ENCODE measurements around the gene MN1. TPM values are rescaled to one million over a fixed set of nuclear protein-coding genes. Genes with fewer than 3 reads are reported as not detected.

Gene MN1
- total and polyA plus RNA-seq, 2 donors (not counting 1 experiment from before 2014, with no cell fraction given), result 0.02 to 0.12 TPM

DNA sequence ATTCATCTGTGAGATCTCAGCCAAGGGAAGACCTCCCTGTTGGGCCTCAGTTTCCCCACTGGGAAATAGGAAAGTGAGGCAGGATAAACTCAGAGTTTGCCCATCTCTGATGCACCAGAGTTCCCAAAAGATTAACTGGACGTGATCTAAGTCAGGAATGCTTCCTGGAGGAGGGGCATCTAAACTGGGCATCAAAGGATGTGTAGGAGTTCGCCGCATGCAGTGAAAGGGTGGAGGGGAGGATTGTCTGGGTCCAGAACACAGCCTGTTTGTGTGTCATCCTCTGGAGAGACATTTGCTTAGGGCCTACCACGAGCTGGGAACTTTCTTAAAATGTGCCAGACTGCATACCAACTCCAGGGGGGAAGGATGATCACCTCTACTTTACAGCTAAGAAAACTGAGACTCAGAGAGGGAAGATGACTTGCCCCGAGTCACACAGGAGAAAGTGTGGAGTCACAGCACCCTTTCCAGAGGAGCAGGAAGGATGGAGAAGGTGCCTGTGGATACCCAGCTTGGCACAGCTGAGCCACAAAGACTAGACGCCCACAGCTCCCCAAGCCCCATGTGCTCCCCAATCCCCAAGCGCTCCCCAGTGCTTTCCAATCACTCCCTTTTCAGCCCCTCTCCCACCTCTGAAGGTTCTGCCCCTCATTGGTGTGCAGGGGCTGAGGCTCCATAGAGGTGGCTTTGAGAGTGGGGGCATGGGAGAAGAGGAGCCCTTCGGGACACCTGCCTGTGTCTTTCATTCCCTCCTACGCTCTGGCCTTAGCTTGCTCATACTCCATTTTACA, 50.1 kb downstream of the MN1 start:
- Histone ChIP-seq H3K4me1 (ENCODE audit: control insufficient read depth in 2 of 2, insufficient read depth in 2 of 2, low read length in 2 of 2) (no peaks in the 10 kb centered on the region), H3K9me3 (ENCODE audit: control extremely low read depth in 1 of 3, control insufficient read depth in 2 of 3, insufficient read depth in 1 of 3, low read length in 2 of 3) (peaks cover 0 to 4% (median 0%) of the 10 kb centered on the region in 3 donors), H3K9ac (ENCODE audit: low read length) (no peak overlapping the region), H3K27ac (ENCODE audit: low read length in 2 of 2) (no peak overlapping the region), H4K20me1 (ENCODE audit: control insufficient read depth, insufficient read depth, low read length, poor library complexity, severe bottlenecking) (no peaks in the 10 kb centered on the region), H3K4me2 (replicated peaks; ENCODE audit: low read depth, low read length, poor library complexity, severe bottlenecking) (no peak overlapping the region), H3K36me3 (replicated peaks in 1 of 2; ENCODE audit: control extremely low read depth in 1 of 2, control insufficient read depth in 1 of 2, extremely low read depth in 1 of 2, insufficient read depth in 2 of 2, low read length in 1 of 2) (no peaks in the 10 kb centered on the region), H2AFZ (ENCODE audit: insufficient read depth, low read depth, low read length, poor library complexity, severe bottlenecking) (no peak overlapping the region), H3K4me3 (ENCODE audit: control extremely low read depth in 1 of 5, extremely low read depth in 1 of 5, insufficient read depth in 1 of 5, low read depth in 2 of 5, low read length in 4 of 5) (no peak overlapping the region), H3K27me3 (replicated peaks in 1 of 4; ENCODE audit: control extremely low read depth in 1 of 4, control insufficient read depth in 3 of 4, insufficient read depth in 4 of 4, low read length in 3 of 4) (peaks cover 0 to 3% (median 0%) of the 10 kb centered on the region in 4 experiments), H3K79me2 (ENCODE audit: control insufficient read depth, insufficient read depth, low read length) (no peaks in the 10 kb centered on the region)
- POLR2A ChIA-PET, result no interaction called here
- Mint-ChIP-seq H3K9me3 (ENCODE audit: insufficient read depth) (no peaks in the 10 kb centered on the region), H3K27ac (no peak overlapping the region), H3K4me3 (no peak overlapping the region), H3K27me3 (peaks cover 3% of the 10 kb centered on the region), H3K4me1 (no peaks in the 10 kb centered on the region)
- DNase-seq (no peak), ATAC-seq (ENCODE audit: low read depth) (no peak)
- intact Hi-C loops (cut with micrococcal nuclease), result no loop called here
- TF ChIP-seq CTCF (IDR thresholded peaks at IDR 0.05), result no peak
- no peak for TF ChIP-seq EZH2 (IDR thresholded peaks at IDR 0.05; ENCODE audit: borderline replicate concordance, insufficient read depth, low read depth, low read length, poor library complexity, severe bottlenecking)
- 88% methylated on average over 4 of the region's 9 CpGs for WGBS (ENCODE audit: insufficient coverage)
- CTCF ChIA-PET, result no interaction called here

GRCh38 chr22:27750584-27751265, 50.8 kb downstream of the MN1 start:
- H3K27me3 Mint-ChIP-seq, result peaks cover 7% of the 10 kb centered on the region
- no peak overlapping the region for H3K27ac Mint-ChIP-seq
- H4K20me1 ChIP-seq (ENCODE audit: control insufficient read depth, insufficient read depth, low read length, poor library complexity, severe bottlenecking), result no peaks in the 10 kb centered on the region
- H3K4me2 ChIP-seq (replicated peaks; ENCODE audit: low read depth, low read length, poor library complexity, severe bottlenecking), result no peak overlapping the region
- no peaks in the 10 kb centered on the region for H3K36me3 ChIP-seq (replicated peaks in 1 of 2; ENCODE audit: control extremely low read depth in 1 of 2, control insufficient read depth in 1 of 2, extremely low read depth in 1 of 2, insufficient read depth in 2 of 2, low read length in 1 of 2)
- H3K79me2 ChIP-seq (ENCODE audit: control insufficient read depth, insufficient read depth, low read length), result no peaks in the 10 kb centered on the region
- no peak overlapping the region for H3K9ac ChIP-seq (ENCODE audit: low read length)
- H3K27ac ChIP-seq (ENCODE audit: low read length in 2 of 2), result no peak overlapping the region
- H3K9me3 ChIP-seq (ENCODE audit: control extremely low read depth in 1 of 3, control insufficient read depth in 2 of 3, insufficient read depth in 1 of 3, low read length in 2 of 3), result peaks cover 0 to 4% (median 0%) of the 10 kb centered on the region in 3 donors
- DNase-seq (no peak), ATAC-seq (ENCODE audit: low read depth) (no peak)
- H3K4me3 ChIP-seq (ENCODE audit: control extremely low read depth in 1 of 5, extremely low read depth in 1 of 5, insufficient read depth in 1 of 5, low read depth in 2 of 5, low read length in 4 of 5), result no peak overlapping the region
- no peaks in the 10 kb centered on the region for H3K4me1 ChIP-seq (ENCODE audit: control insufficient read depth in 2 of 2, insufficient read depth in 2 of 2, low read length in 2 of 2)
- intact Hi-C loops (cut with micrococcal nuclease), result no loop called here
- ChIA-PET CTCF (no interaction called here), POLR2A (no interaction called here)
- no peaks in the 10 kb centered on the region for H3K9me3 Mint-ChIP-seq (ENCODE audit: insufficient read depth)
- no peak overlapping the region for H3K4me3 Mint-ChIP-seq
- no peak for TF ChIP-seq CTCF (IDR thresholded peaks at IDR 0.05)
- no peak for TF ChIP-seq EZH2 (IDR thresholded peaks at IDR 0.05; ENCODE audit: borderline replicate concordance, insufficient read depth, low read depth, low read length, poor library complexity, severe bottlenecking)
- 71% methylated on average over 12 of the region's 13 CpGs for WGBS (ENCODE audit: insufficient coverage)
- H3K27me3 ChIP-seq (replicated peaks in 1 of 4; ENCODE audit: control extremely low read depth in 1 of 4, control insufficient read depth in 3 of 4, insufficient read depth in 4 of 4, low read length in 3 of 4), result peaks cover 0 to 3% (median 0%) of the 10 kb centered on the region in 4 experiments
- H3K4me1 Mint-ChIP-seq, result no peaks in the 10 kb centered on the region
- no peak overlapping the region for H2AFZ ChIP-seq (ENCODE audit: insufficient read depth, low read depth, low read length, poor library complexity, severe bottlenecking)
